ENCODE measurements around the gene SCN4B. TPM values are rescaled to one million over a fixed set of nuclear protein-coding genes. Genes with fewer than 3 reads are reported as not detected.

SCN4B gene
- total RNA-seq, 1 donor from 2014 or later, result 0.07 TPM

GRCh38 chr11:118169300-118170140 is 16.9 kb upstream of the SCN4B start:
- intact Hi-C loops (cut with micrococcal nuclease), result loop anchor here (10.0 kb wide), 1 partner anchor 365 kb away; no protein-coding TSS in a partner anchor
- H3K27ac Mint-ChIP-seq, result no peak overlapping the region
- no peaks in the 10 kb centered on the region for H3K9me3 Mint-ChIP-seq

GRCh38 chr11:118168751-118169150 is 16.1 kb upstream of the SCN4B start:
- peaks cover 14% of the 10 kb centered on the region for H3K27me3 Mint-ChIP-seq
- H3K9me3 Mint-ChIP-seq, result no peaks in the 10 kb centered on the region
- H3K4me1 Mint-ChIP-seq, result peaks cover 7% of the 10 kb centered on the region
- H3K4me3 Mint-ChIP-seq, result no peak overlapping the region
- intact Hi-C loops (cut with micrococcal nuclease), result no loop called here
- no peak for DNase-seq
- no peaks in the 10 kb centered on the region for H3K36me3 Mint-ChIP-seq (ENCODE audit: low read depth)
- H3K27ac Mint-ChIP-seq, result no peak overlapping the region

More at GRCh38 chr11:118169300-118170140, 16.9 kb upstream of the SCN4B start:
- no peak for DNase-seq
- no peak overlapping the region for H3K4me3 Mint-ChIP-seq
- peaks cover 12% of the 10 kb centered on the region for H3K27me3 Mint-ChIP-seq
- H3K36me3 Mint-ChIP-seq (ENCODE audit: low read depth), result no peaks in the 10 kb centered on the region
- peaks cover 7% of the 10 kb centered on the region for H3K4me1 Mint-ChIP-seq

GRCh38 chr11:118168316-118168715 is 15.7 kb upstream of the SCN4B start:
- intact Hi-C loops (cut with micrococcal nuclease), result no loop called here
- Mint-ChIP-seq H3K27ac (no peak overlapping the region), H3K4me3 (no peak overlapping the region), H3K9me3 (no peaks in the 10 kb centered on the region), H3K36me3 (ENCODE audit: low read depth) (no peaks in the 10 kb centered on the region), H3K27me3 (peaks cover 17% of the 10 kb centered on the region), H3K4me1 (peaks cover 7% of the 10 kb centered on the region)
- no peak for DNase-seq

- Mint-ChIP-seq H3K9me3 (no peaks in the 10 kb centered on the region), H3K4me1 (peaks cover 7% of the 10 kb centered on the region), H3K4me3 (no peak overlapping the region), H3K27me3 (peaks cover 19% of the 10 kb centered on the region), H3K36me3 (ENCODE audit: low read depth) (no peaks in the 10 kb centered on the region), H3K27ac (no peak overlapping the region)
- no peak for DNase-seq
- intact Hi-C loops (cut with micrococcal nuclease), result no loop called here
Observed at GRCh38 chr11:118167906-118168305, 15.3 kb upstream of the SCN4B start.

DNA sequence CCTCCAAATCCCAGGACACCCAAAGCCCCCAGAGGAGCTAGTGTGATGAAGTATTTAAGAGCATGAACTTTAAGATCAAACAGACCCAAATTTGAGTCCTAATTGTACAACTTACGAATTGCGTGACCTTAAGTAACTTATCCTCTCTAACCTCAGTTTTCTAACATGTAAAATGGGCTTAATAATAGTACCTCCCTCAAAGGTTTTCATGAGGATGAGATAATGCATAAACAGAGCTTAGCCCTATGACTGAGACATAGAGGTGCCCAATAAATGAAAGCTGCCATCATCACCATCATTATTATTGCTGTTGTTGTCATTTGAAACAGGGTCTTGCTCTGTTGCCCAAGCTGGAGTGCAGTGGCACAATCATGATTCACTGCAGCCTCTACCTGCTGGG is 14.6 kb upstream of the SCN4B start:
- no peak overlapping the region for H3K4me3 Mint-ChIP-seq
- peaks cover 7% of the 10 kb centered on the region for H3K4me1 Mint-ChIP-seq
- H3K9me3 Mint-ChIP-seq, result no peaks in the 10 kb centered on the region
- no peak for DNase-seq
- H3K27ac Mint-ChIP-seq, result no peak overlapping the region
- intact Hi-C loops (cut with micrococcal nuclease), result no loop called here
- H3K36me3 Mint-ChIP-seq (ENCODE audit: low read depth), result no peaks in the 10 kb centered on the region
- peaks cover 23% of the 10 kb centered on the region for H3K27me3 Mint-ChIP-seq

DNA sequence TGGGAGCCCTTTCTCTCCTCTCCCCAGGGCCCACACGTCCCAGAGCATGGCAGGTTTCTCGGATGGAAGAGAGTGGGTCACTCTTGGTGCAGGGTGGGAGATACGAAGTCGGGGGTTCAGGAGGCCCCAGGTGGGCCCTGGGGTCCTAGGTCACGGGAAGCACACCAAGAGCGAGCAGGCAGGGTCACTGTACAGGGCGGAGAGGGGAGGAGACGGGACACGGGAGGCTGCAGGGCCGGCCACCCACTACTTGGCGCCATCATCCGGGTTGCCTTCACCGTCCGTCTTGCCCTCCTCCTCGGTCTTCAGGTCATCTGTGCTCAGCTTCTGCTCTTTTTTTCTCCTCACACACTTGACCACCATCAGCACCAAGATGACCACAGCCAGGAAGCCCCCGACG is 14.0 kb upstream of the SCN4B start:
- H3K27ac Mint-ChIP-seq, result no peak overlapping the region

GRCh38 chr11:118164885-118165284 is 12.3 kb upstream of the SCN4B start:
- Mint-ChIP-seq H3K27ac (no peak overlapping the region), H3K4me1 (no peaks in the 10 kb centered on the region), H3K27me3 (peaks cover 27% of the 10 kb centered on the region), H3K9me3 (no peaks in the 10 kb centered on the region), H3K4me3 (no peak overlapping the region), H3K36me3 (ENCODE audit: low read depth) (no peaks in the 10 kb centered on the region)
- intact Hi-C loops (cut with micrococcal nuclease), result no loop called here
- DNase-seq, result no peak

More for the DNA sequence above, 14.0 kb upstream of the SCN4B start:
- intact Hi-C loops (cut with micrococcal nuclease), result no loop called here
- Mint-ChIP-seq H3K9me3 (no peaks in the 10 kb centered on the region), H3K36me3 (ENCODE audit: low read depth) (no peaks in the 10 kb centered on the region), H3K27me3 (peaks cover 26% of the 10 kb centered on the region), H3K4me1 (peaks cover 3% of the 10 kb centered on the region), H3K4me3 (no peak overlapping the region)
- no peak for DNase-seq

GRCh38 chr11:118163494-118163893 is 10.9 kb upstream of the SCN4B start:
- intact Hi-C loops (cut with micrococcal nuclease), result no loop called here
- no peak overlapping the region for H3K4me3 Mint-ChIP-seq
- no peaks in the 10 kb centered on the region for H3K4me1 Mint-ChIP-seq
- H3K36me3 Mint-ChIP-seq (ENCODE audit: low read depth), result no peaks in the 10 kb centered on the region
- no peak for DNase-seq
- H3K27ac Mint-ChIP-seq, result no peak overlapping the region
- no peaks in the 10 kb centered on the region for H3K9me3 Mint-ChIP-seq
- peaks cover 38% of the 10 kb centered on the region for H3K27me3 Mint-ChIP-seq

DNA sequence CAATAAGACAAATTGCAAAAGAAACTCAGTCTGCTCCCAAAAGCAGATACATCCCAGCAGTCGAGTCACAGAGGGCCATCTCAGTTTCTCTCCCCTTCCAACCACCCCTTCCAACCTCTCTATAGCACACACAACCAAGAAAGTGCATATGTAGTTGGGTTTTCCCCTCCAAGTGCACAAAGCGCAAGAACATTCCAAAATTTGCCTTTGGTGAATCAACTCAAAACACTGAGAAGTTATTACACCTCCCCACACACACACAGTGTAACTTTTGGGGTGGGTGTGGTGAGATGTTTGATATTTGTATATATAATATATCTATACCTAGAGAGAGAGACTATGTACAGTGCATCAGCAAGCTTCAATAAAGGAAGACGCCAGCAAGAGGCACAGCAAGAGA is 10.2 kb upstream of the SCN4B start:
- DNase-seq, result no peak
- H3K27ac Mint-ChIP-seq, result no peak overlapping the region
- H3K9me3 Mint-ChIP-seq, result no peaks in the 10 kb centered on the region
- peaks cover 45% of the 10 kb centered on the region for H3K27me3 Mint-ChIP-seq
- intact Hi-C loops (cut with micrococcal nuclease), result no loop called here
- H3K36me3 Mint-ChIP-seq (ENCODE audit: low read depth), result no peaks in the 10 kb centered on the region
- H3K4me3 Mint-ChIP-seq, result no peak overlapping the region
- peaks cover under 1% of the 10 kb centered on the region for H3K4me1 Mint-ChIP-seq

- Mint-ChIP-seq H3K27ac (no peak overlapping the region), H3K9me3 (no peaks in the 10 kb centered on the region), H3K36me3 (ENCODE audit: low read depth) (no peaks in the 10 kb centered on the region), H3K4me3 (no peak overlapping the region), H3K27me3 (peaks cover 48% of the 10 kb centered on the region), H3K4me1 (peaks cover 8% of the 10 kb centered on the region)
- DNase-seq, result no peak
- intact Hi-C loops (cut with micrococcal nuclease), result no loop called here
Observed at GRCh38 chr11:118161786-118162185, 9.2 kb upstream of the SCN4B start.

GRCh38 chr11:118157186-118157895 is 4.7 kb upstream of the SCN4B start:
- peaks cover 73% of the 10 kb centered on the region for H3K27me3 Mint-ChIP-seq
- no peak for DNase-seq
- intact Hi-C loops (cut with micrococcal nuclease), result no loop called here
- no peaks in the 10 kb centered on the region for H3K9me3 Mint-ChIP-seq
- H3K4me3 Mint-ChIP-seq, result no peak overlapping the region
- no peak overlapping the region for H3K27ac Mint-ChIP-seq
- no peaks in the 10 kb centered on the region for H3K36me3 Mint-ChIP-seq (ENCODE audit: low read depth)
- H3K4me1 Mint-ChIP-seq, result peaks cover 14% of the 10 kb centered on the region

DNA sequence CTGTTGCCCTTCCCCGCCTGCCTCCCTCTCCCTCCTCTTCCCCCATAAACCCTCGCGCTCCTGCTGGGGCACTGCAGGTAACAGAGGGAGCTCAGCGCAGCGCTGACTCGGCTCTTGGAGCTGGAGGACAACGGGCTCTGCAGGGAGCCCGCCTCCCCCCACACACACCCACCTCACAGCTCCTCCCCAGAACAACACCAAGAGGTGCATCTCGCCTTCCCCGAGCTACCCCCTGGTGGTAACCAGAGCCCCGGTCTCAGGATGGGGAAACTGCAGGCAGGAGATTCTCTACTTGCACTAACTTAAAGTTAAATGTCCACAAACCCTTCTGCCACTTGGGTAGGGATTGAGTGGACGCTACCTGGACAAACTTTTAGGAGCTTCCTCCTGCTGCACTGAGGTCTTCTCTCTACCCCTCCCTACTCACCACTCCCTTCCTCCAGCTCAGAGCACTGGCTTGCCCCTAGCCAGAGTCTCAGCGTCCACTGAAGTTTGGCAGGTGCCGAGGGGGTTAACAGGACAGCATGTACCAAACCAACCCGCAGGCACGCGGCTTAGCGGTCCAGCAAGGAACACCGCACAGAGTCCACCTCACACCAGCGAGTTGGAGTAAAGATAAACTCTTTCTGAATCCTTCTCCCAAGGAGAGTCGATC is 4.0 kb upstream of the SCN4B start:
- Mint-ChIP-seq H3K4me3 (no peak overlapping the region), H3K4me1 (peaks cover 14% of the 10 kb centered on the region), H3K36me3 (ENCODE audit: low read depth) (no peaks in the 10 kb centered on the region), H3K27me3 (peaks cover 76% of the 10 kb centered on the region), H3K9me3 (no peaks in the 10 kb centered on the region), H3K27ac (no peak overlapping the region)
- peak; percentile 66 for DNase-seq
- intact Hi-C loops (cut with micrococcal nuclease), result no loop called here

DNA sequence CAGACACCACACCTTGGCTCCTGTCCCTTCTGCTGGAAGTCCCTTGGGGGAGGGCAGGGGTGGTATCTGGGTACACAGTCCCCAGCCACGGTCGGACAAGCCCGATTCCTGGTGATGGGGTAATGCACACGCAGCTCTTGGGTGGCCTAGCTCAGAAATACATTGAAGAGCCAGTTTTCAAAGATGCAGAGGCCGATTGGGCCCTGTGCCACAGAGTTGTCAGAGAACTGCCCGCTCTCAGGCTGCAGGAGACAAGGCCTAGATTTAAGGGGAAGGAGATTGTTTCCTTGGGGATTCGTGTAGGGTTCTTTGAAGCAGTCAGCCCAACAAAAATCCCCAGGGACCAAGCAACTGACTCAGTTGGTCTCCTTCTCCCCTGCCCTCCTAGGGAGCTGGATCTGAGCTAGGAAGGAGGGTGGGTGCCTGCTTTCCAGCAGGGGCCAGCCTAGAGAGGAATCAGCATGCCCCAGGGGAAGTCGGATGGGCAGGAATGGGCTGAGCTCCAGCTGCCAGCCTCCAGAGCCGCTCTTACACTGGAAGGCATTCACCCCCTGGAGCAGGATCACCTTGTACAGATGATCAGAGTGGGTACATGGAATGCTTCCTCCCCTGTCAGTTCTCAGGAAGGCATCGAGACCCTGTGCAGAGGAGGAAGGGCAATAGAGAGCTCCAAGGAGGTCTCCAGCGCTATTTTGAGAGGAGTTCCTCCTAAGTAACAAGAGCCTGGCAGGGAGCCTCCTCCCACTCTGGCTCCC is 3.3 kb upstream of the SCN4B start:
- DNase-seq, result no peak
- Mint-ChIP-seq H3K9me3 (no peaks in the 10 kb centered on the region), H3K4me1 (peaks cover 14% of the 10 kb centered on the region), H3K4me3 (no peak overlapping the region), H3K27me3 (peaks cover 80% of the 10 kb centered on the region), H3K36me3 (ENCODE audit: low read depth) (no peaks in the 10 kb centered on the region), H3K27ac (no peak overlapping the region)
- intact Hi-C loops (cut with micrococcal nuclease), result no loop called here

All from activated CD4-positive, alpha-beta T cell treated with anti-CD3 and anti-CD28 coated beads, Interleukin-2, amount 10 ng/mL, durations not matched to agents 24 days and 14 days (primary cell).